SU-DHL-6 (cell line): ENCODE measurements around the gene CD8B.

ENCODE experiments used
- H2AFZ ChIP-seq: fragments of 200-600 bp; sonication (generic); 2 replicates; pipeline ENCODE4 v1.6.1; 2014; ENCODE audit warnings: low read depth, mild to moderate bottlenecking, moderate library complexity, mixed read lengths, antibody characterized with exemption, low read length; ENCODE audit not compliant: severe bottlenecking
- H3F3A ChIP-seq: fragments of 200-600 bp; shearing (Covaris generic); 2 replicates; pipeline ENCODE4 v1.6.0; 2016; ENCODE audit warnings: antibody characterized with exemption, mild to moderate bottlenecking; ENCODE audit not compliant: insufficient read depth
- H3K27ac ChIP-seq: fragments of 200-600 bp; sonication (generic); 2 replicates; pipeline ENCODE4 v1.5.1; 2016; ENCODE audit warnings: low read depth, mild to moderate bottlenecking, low read length, moderate library complexity, mixed read lengths
- H3K27me3 ChIP-seq: fragments of 200-600 bp; sonication (generic), shearing (Covaris generic); 2 replicates; pipeline ENCODE4 v1.6.0; 2014; ENCODE audit warnings: mild to moderate bottlenecking, low read length
- H3K36me3 ChIP-seq: fragments of 200-600 bp; sonication (generic); 2 replicates; pipeline ENCODE4 v1.6.1; 2014; ENCODE audit warnings: mild to moderate bottlenecking, low read length, mixed read lengths
- H3K4me2 ChIP-seq: fragments of 300-600, 200-600 bp; shearing (Covaris generic), sonication (generic); 2 replicates; pipeline ENCODE4 v1.6.0; 2014; ENCODE audit warnings: low read length, low read depth, mild to moderate bottlenecking; ENCODE audit not compliant: poor library complexity, severe bottlenecking
- H3K4me3 ChIP-seq: fragments of 200-600 bp; sonication (generic); 2 replicates; pipeline ENCODE4 v1.5.1; 2014; ENCODE audit warnings: antibody characterized with exemption, low read length, mild to moderate bottlenecking, mixed read lengths; ENCODE audit not compliant: insufficient read depth, poor library complexity, severe bottlenecking
- H3K79me2 ChIP-seq: fragments of 200-600 bp; sonication (generic); 2 replicates; pipeline ENCODE4 v1.6.1; 2014; ENCODE audit warnings: mild to moderate bottlenecking, low read length, moderate library complexity; ENCODE audit not compliant: insufficient read depth
- H3K9ac ChIP-seq: fragments of 200-600 bp; sonication (generic); 2 replicates; pipeline ENCODE4 v1.7.0; 2014; ENCODE audit warnings: mild to moderate bottlenecking, low read length
- H3K9me2 ChIP-seq: fragments of 200-600 bp; sonication (generic); replicated peaks from 2 replicates; pipeline ENCODE4 v1.6.1; 2014; ENCODE audit warnings: low read length; ENCODE audit not compliant: insufficient read depth
- H3K9me3 ChIP-seq: fragments of 200-600 bp; sonication (generic); 2 replicates; pipeline ENCODE4 v1.6.1; 2014; ENCODE audit warnings: low read length, mixed read lengths; ENCODE audit not compliant: insufficient read depth
- H4K20me1 ChIP-seq: fragments of 200-600 bp; sonication (generic); 2 replicates; pipeline ENCODE4 v1.6.1; 2014; ENCODE audit warnings: low read depth, mild to moderate bottlenecking, antibody characterized with exemption, low read length, moderate library complexity, mixed read lengths
- CTCF ChIP-seq: fragments of 200-600 bp; sonication (generic); IDR thresholded peaks from one replicate; pipeline ENCODE4 v1.5.1; 2017; ENCODE audit warnings: antibody characterized with exemption, mild to moderate bottlenecking, low read length, moderate library complexity; ENCODE audit not compliant: insufficient read depth, poor library complexity, severe bottlenecking
- EZH2phosphoT487 ChIP-seq: fragments of 200-600 bp; sonication (generic), shearing (Covaris generic); conservative IDR thresholded peaks from 2 replicates; pipeline ENCODE4 v1.6.1; 2018; ENCODE audit warnings: mild to moderate bottlenecking, antibody characterized with exemption, low read length, moderate library complexity, mixed read lengths

Gene CD8B

GRCh38 chr2:86833315-86833714 lies 28.4 kb downstream of the CD8B start:
- Histone ChIP-seq H3K36me3 (no peaks in the 10 kb centered on the region), H3K9ac (no peak overlapping the region), H3K27me3 (no peaks in the 10 kb centered on the region), H3K4me3 (no peak overlapping the region), H3K9me2 (no peaks in the 10 kb centered on the region), H3K9me3 (no peaks in the 10 kb centered on the region), H4K20me1 (no peaks in the 10 kb centered on the region), H3K27ac (no peak overlapping the region), H2AFZ (no peak overlapping the region), H3F3A (no peaks in the 10 kb centered on the region), H3K4me2 (no peak overlapping the region), H3K79me2 (no peaks in the 10 kb centered on the region)
- TF ChIP-seq CTCF = no peak
- TF ChIP-seq EZH2phosphoT487 = no peak

GRCh38 chr2:86832334-86833096 lies 29.2 kb downstream of the CD8B start:
- Histone ChIP-seq H3K79me2 (no peaks in the 10 kb centered on the region), H3K9ac (no peak overlapping the region)

GRCh38 chr2:86831537-86831936 lies 30.1 kb downstream of the CD8B start:
- H3K9me2 ChIP-seq = no peaks in the 10 kb centered on the region
- no peaks in the 10 kb centered on the region for H3K36me3 ChIP-seq
- no peak overlapping the region for H3K4me3 ChIP-seq
- no peaks in the 10 kb centered on the region for H4K20me1 ChIP-seq
- H3K27ac ChIP-seq = no peak overlapping the region
- no peak overlapping the region for H3K4me2 ChIP-seq
- no peak for TF ChIP-seq CTCF
- no peak for TF ChIP-seq EZH2phosphoT487
- H2AFZ ChIP-seq = no peak overlapping the region
- no peaks in the 10 kb centered on the region for H3K79me2 ChIP-seq
- no peaks in the 10 kb centered on the region for H3F3A ChIP-seq
- H3K9me3 ChIP-seq = no peaks in the 10 kb centered on the region
- H3K27me3 ChIP-seq = no peaks in the 10 kb centered on the region
- no peak overlapping the region for H3K9ac ChIP-seq

More at GRCh38 chr2:86832334-86833096, 29.2 kb downstream of the CD8B start:
- Histone ChIP-seq H3K27me3 (no peaks in the 10 kb centered on the region), H3K9me2 (no peaks in the 10 kb centered on the region), H2AFZ (no peak overlapping the region), H3K4me3 (no peak overlapping the region), H3K4me2 (no peak overlapping the region), H3K27ac (no peak overlapping the region), H4K20me1 (no peaks in the 10 kb centered on the region), H3F3A (no peaks in the 10 kb centered on the region), H3K9me3 (no peaks in the 10 kb centered on the region), H3K36me3 (no peaks in the 10 kb centered on the region)
- TF ChIP-seq CTCF (no peak), EZH2phosphoT487 (no peak)
